ENCODE measurements around the gene RELN. TPM values are rescaled to one million over a fixed set of nuclear protein-coding genes. Genes with fewer than 3 reads are reported as not detected.
"Not testable (repeated sequence)": the region's sequence is repeated elsewhere in the genome, so short reads cannot be mapped to it uniquely, and the experiment has no call there.

Gene RELN
- total and polyA plus RNA-seq, 2 experiments from 2014 or later, result 3.9 to 22.0 TPM

- Histone ChIP-seq H3K4me1 (ENCODE audit: insufficient read depth) (no peaks in the 10 kb centered on the region), H3K27ac (no peak overlapping the region), H3K36me3 (replicated peaks; ENCODE audit: insufficient read depth, low read depth) (no peaks in the 10 kb centered on the region), H2AFZ (no peak overlapping the region), H3K4me2 (no peak overlapping the region), H3K9me3 (ENCODE audit: low read depth) (no peaks in the 10 kb centered on the region), H3K9me2 (replicated peaks; ENCODE audit: insufficient read depth) (no peaks in the 10 kb centered on the region), H3K4me3 (no peak overlapping the region), H3K27me3 (no peaks in the 10 kb centered on the region), H3K79me2 (no peaks in the 10 kb centered on the region), H4K20me1 (ENCODE audit: insufficient read depth, poor library complexity, severe bottlenecking) (no peaks in the 10 kb centered on the region)
- 44% methylated on average over 2 of the region's 2 CpGs for WGBS (ENCODE audit: low lambda C conversion rate, missing lambda C conversion rate)
- no peak for TF ChIP-seq EZH2phosphoT487 (IDR thresholded peaks at IDR 0.05; ENCODE audit: low read depth, severe bottlenecking, unreplicated experiment)
- TF ChIP-seq EZH2 (IDR thresholded peaks at IDR 0.05; ENCODE audit: borderline replicate concordance), result no peak
- TF ChIP-seq CTCF (IDR thresholded peaks at IDR 0.05; ENCODE audit: poor library complexity), result no peak
- no peak for DNase-seq (ENCODE audit: low spot score)
Measured at GRCh38 chr7:103821092-103821491, 168.4 kb downstream of the RELN start.

DNA sequence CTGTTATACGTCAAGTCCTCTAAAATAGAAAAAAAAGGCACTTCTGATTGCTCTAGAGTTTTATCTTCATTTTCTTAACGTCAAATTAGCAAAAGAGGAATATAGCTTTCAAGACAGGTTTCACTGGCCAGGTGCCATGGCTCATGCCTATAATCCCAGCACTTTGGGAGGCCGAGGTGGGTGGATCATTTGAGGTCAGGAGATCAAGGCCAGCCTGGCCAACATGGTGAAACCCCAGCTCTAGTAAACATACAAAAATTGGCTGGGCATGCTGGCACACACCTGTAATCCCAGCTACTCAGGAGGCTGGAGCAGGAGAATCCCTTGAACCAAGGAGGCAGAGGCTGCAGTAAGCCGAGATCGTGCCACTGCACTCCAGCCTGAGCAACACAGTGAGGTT, 173.5 kb downstream of the RELN start:
- not testable (repeated sequence) for H3K36me3 ChIP-seq (replicated peaks; ENCODE audit: insufficient read depth, low read depth); H3K4me1 ChIP-seq (ENCODE audit: insufficient read depth); H3K9me3 ChIP-seq (ENCODE audit: low read depth); H3K4me2 ChIP-seq; H3K4me3 ChIP-seq; H3K27me3 ChIP-seq; DNase-seq (ENCODE audit: low spot score); H3K27ac ChIP-seq; H2AFZ ChIP-seq; H3K79me2 ChIP-seq; H4K20me1 ChIP-seq (ENCODE audit: insufficient read depth, poor library complexity, severe bottlenecking); H3K9me2 ChIP-seq (replicated peaks; ENCODE audit: insufficient read depth)
- WGBS (ENCODE audit: low lambda C conversion rate, missing lambda C conversion rate), result 82% methylated on average over 5 of the region's 5 CpGs

DNA sequence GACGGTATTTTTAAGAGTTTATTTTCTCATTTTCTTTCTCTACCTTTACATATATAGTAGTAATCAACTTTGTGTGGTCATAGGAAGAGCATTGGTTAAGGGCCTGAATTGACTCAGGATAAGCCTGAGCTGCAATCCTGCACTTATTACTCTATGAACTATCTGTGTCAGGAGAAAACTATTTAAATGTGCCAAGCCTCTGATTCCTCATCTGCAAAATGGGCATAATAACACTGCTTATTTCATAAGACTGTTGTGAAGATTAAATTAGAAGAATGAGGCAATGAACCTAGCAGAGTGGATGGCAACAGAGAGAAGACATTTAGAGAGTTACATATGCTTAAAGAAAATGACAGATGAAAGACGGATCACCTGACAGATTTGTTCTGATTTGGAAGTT, 175.5 kb downstream of the RELN start:
- Histone ChIP-seq H3K9me2 (replicated peaks; ENCODE audit: insufficient read depth) (no peaks in the 10 kb centered on the region), H3K4me1 (ENCODE audit: insufficient read depth) (no peaks in the 10 kb centered on the region), H3K4me3 (no peak overlapping the region), H3K79me2 (no peaks in the 10 kb centered on the region), H3K9me3 (ENCODE audit: low read depth) (no peaks in the 10 kb centered on the region), H2AFZ (no peak overlapping the region), H3K36me3 (replicated peaks; ENCODE audit: insufficient read depth, low read depth) (no peaks in the 10 kb centered on the region), H3K4me2 (no peak overlapping the region), H3K27me3 (no peaks in the 10 kb centered on the region), H4K20me1 (ENCODE audit: insufficient read depth, poor library complexity, severe bottlenecking) (no peaks in the 10 kb centered on the region), H3K27ac (no peak overlapping the region)
- TF ChIP-seq EZH2phosphoT487 (IDR thresholded peaks at IDR 0.05; ENCODE audit: low read depth, severe bottlenecking, unreplicated experiment) (no peak), EZH2 (IDR thresholded peaks at IDR 0.05; ENCODE audit: borderline replicate concordance) (no peak), CTCF (IDR thresholded peaks at IDR 0.05; ENCODE audit: poor library complexity) (no peak)
- 90% methylated on average over 2 of the region's 2 CpGs for WGBS (ENCODE audit: low lambda C conversion rate, missing lambda C conversion rate)
- DNase-seq (ENCODE audit: low spot score), result no peak

DNA sequence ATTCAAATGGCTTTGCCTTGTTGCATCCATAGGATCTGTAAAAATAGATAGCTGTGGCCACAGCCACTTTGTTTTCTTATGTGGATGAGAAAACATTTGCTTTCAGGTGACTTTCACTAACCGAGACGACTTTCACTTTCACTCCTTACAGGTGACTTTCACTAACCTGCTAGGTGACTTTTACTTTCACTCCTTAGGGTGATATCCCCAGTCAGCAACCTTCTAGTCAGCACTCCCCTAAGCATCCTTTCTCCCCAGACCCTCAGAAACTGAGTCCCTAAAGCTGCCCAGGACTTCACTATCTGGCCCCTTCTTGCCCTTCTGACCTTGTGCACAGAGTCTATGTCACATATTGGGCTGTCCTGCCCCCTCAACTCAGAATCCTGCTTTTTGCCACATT, 177.5 kb downstream of the RELN start:
- no peaks in the 10 kb centered on the region for H3K9me2 ChIP-seq (replicated peaks; ENCODE audit: insufficient read depth)
- DNase-seq (ENCODE audit: low spot score), result peak; percentile 20
- no peaks in the 10 kb centered on the region for H3K4me1 ChIP-seq (ENCODE audit: insufficient read depth)
- H3K79me2 ChIP-seq, result no peaks in the 10 kb centered on the region
- H3K4me2 ChIP-seq, result peak overlapping the region; percentile 37
- H3K4me3 ChIP-seq, result no peak overlapping the region
- no peaks in the 10 kb centered on the region for H3K36me3 ChIP-seq (replicated peaks; ENCODE audit: insufficient read depth, low read depth)
- no peaks in the 10 kb centered on the region for H3K9me3 ChIP-seq (ENCODE audit: low read depth)
- WGBS (ENCODE audit: low lambda C conversion rate, missing lambda C conversion rate), result 53% methylated on average over 2 of the region's 2 CpGs
- no peak overlapping the region for H3K27ac ChIP-seq
- no peaks in the 10 kb centered on the region for H3K27me3 ChIP-seq
- no peak for TF ChIP-seq EZH2 (IDR thresholded peaks at IDR 0.05; ENCODE audit: borderline replicate concordance)
- no peak overlapping the region for H2AFZ ChIP-seq
- no peaks in the 10 kb centered on the region for H4K20me1 ChIP-seq (ENCODE audit: insufficient read depth, poor library complexity, severe bottlenecking)

Measured in hepatocyte (in vitro differentiated cells).